Cortex of kidney (tissue), 1 donor: ENCODE measurements around the gene NAALADL2.
"Not testable (repeated sequence)": the region's sequence is repeated elsewhere in the genome, so short reads cannot be mapped to it uniquely, and the experiment has no call there.

Experiments used
- DNase-seq: peaks from one replicate; lab custom pipeline; 2025; lab: John Stamatoyannopoulos, UW

The NAALADL2 gene

DNA sequence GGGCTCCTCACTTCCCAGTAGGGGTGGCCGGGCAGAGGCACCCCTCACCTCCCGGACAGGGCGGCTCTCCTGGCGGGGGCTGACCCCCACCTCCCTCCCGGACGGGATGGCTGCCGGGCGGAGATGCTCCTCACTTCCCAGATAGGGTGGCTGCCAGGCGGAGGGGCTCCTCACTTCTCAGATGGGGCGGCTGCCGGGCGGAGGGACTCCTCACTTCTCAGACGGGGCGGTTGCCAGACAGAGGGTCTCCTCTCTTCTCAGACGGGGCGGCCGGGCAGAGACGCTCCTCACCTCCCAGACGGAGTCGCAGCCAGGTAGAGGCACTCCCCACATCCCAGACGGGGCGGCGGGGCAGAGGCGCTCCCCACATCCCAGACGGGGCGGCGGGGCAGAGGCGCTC lies 273.6 kb downstream of the NAALADL2 start:
- DNase-seq = not testable (repeated sequence)

DNA sequence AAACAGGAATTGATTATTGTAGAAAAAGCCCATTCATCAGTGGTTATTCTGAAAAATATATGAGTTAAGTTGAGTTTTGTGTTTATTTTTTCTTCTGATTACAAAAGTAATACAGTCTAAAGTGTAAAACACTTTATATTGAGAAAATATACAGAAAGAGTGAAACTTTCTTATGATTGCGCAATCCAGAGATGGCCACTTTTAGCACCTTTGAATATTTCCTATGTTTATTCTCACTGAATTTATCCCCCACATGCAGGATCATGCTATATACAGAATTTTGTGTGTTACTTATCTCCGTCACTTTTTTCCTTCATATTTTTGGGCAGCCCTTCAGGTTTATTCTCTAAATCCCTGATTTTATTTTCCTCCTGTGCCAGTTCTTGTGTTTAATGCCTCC lies 285.2 kb downstream of the NAALADL2 start:
- no peak for DNase-seq

DNA sequence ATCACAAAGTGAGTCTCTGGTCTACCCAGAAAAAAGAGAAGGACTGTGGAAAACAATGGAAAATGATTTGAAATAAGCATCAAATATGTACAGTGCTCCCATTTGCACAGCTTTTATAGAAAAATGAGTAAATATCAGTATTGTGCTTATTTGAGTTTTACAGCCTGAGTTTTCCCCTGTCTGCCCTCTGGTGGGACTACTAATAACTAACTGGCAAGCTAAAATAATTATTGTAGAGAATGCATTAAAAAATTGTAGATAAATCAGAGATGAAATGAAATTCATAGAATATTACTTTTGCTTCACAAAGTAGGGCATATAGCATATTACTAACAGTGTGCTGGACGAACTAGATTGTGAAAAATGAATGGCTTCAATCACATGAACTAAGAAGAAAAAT lies 287.1 kb downstream of the NAALADL2 start:
- DNase-seq = no peak

DNA sequence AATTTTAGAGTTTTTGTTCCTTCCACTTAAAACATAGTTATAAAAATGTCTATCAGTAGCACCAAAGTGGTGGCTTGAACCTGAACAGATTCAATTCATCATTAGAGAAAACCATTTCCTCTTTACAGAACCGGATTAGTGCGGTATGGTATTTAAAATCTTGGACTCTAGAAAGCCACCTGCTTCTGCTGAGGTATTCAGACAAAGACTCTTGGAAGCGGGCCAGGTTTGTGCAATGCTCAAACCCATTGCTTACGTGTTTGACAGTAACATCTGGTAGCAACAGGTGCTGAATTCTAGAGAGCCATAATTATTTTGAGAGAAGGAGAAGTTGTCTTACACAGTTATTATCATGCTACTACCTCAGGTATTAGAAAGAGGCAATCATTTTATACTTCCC lies 290.5 kb downstream of the NAALADL2 start:
- DNase-seq = no peak

DNA sequence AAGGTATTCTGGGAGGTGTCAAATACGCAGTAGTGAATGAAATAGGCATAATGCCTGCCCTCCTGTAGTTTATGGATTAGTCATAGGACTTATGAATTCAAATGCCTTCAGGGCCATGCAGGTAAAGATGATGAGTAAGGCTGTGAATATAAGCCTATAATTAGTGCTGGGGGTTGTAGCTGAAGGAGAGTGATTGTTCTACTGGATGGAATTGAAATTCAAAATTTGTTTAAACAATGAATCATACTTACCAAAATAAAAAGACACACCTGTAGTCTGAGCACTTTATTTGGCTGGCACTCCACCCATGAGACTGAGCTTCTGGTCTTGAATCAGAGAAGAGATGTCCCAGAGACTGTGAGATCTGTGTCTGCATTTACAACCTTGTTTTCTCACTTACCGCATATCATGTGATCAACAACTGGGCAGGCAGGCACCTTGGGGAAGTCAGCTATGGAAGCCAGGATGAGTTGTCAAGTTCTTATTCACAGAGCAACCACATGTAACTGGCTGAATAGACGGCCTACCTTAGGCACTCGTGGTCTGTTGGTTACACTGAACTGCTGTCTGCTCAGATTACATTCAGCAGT lies 291.8 kb downstream of the NAALADL2 start:
- DNase-seq = no peak

DNA sequence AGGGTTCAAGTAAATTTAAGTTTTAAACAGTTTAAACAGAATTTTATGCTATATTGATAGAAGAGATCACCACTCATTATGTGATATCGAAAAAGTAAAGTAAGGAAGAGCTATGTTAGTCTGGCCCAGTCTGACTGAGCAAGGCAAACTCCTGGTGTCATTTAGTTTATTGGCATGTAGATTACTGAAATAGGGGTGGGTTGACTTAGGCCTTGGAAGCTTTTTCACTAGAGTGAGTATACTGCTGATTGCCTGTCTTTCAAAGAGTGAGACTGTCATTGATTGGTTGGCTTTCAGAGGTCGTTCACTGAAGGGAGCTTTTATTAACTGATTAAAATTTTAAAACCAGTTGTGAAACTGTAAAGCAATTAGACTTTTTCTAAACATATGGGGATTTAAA lies 294.5 kb downstream of the NAALADL2 start:
- no peak for DNase-seq

DNA sequence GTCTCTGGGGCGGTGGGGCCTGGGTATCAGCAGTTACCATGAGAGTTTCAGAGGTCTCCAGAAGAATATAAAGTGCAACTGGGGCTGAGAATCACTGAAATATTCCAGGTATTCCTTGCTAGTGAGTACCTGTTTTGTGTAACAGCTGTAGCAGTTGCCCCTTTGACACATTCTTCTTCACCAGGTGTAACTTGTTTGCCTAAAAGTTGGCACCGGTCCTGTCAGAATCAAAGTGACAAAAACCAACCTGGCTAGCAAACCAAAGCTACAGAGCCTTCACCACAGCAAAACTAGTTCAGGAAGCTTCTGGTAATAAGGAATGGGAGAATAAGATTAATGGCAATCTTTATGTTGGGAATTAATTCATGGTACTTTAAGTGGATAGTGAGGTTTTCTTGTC lies 296.0 kb downstream of the NAALADL2 start:
- DNase-seq = no peak

DNA sequence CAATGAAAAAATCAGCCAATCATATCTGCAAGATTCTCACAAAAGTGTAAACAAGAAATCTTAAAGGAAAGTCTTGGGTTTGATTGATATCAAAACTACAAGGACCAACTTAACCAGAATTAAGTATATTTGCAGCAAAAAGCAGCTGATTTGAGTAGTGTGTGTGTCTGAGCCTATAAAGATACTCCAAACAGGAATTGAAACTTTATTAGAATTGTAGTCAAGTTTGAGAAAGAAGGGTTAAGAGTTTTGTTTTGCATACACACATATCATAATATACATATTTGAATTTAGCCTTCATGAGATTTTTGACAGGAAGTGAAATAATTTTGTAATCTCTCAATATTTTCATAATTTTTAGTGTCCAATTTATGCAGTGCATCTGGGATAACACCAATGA lies 300.1 kb downstream of the NAALADL2 start:
- no peak for DNase-seq

DNA sequence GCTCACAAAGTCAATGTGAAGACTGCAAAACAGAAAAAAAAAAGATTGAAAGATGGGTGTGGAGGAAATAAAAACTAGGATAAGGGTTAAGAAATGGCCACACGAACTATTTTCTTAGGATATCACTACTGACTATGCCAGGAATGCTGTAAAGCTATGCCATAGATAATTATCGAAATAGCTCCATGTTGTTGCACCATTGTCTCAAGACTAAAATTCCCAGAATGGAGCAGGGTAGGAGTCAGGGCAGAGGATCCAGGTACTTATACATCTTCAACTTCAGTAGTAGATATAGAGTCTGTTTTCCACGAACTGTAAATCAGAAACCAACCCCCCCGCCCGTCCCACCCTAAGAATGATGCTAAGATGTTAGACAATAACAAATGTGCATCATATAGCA lies 302.2 kb downstream of the NAALADL2 start:
- DNase-seq = no peak

DNA sequence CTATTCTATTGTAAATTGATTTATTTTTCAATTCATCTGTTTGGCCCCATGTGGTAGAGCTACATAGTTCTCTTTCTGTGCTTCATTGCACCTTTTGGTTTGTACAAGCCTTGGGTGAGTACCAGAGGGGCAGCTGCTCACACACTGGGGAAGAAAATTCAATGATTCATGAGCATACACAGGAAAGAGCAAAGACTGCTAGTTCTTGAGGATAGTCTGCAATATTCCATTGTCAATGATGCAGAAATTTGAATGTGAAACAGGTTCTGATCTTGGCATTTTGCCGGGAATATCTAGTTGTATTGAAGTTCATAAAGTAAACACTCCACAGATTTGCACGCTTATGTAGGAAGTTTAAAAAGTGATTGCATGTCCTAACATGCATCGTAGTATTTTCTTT lies 304.6 kb downstream of the NAALADL2 start:
- DNase-seq = no peak

DNA sequence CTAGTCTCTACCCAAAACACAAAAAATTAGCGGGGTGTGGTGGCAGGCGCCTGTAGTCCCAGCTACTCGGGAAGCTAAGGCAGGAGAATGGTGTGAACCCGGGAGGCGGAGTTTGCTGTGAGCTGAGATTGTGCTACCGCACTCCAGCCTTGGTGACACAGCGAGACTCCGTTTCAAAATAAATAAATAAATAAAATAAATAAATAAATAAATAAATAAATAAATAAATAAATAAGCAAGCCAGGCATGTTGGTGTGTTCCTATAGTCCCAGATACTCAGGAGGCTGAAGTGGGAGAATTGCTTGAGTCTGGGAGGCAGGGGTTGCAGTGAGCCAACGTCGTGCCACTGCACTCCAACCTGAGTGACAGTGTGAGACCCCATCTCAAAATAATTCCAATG lies 314.0 kb downstream of the NAALADL2 start:
- not testable (repeated sequence) for DNase-seq

DNA sequence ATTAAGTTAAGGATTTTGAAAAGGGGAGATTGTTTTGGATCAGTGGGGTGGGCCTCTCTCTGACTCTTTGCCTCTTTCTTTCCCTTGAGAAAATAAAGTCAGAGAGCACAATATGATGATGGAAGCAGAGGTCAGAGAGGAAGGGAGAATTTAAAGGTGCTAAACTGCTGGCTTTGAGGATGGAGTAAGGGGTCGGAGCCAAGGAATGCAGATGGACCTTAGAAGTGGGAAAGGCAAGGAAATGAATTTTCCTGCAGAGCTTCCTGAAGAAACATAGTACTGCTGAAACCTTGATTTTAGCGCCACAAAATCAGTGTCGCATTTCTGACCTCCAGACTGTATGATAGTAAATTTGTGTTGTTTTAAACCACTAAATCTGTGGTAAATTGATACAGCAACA lies 317.4 kb downstream of the NAALADL2 start:
- DNase-seq = no peak

DNA sequence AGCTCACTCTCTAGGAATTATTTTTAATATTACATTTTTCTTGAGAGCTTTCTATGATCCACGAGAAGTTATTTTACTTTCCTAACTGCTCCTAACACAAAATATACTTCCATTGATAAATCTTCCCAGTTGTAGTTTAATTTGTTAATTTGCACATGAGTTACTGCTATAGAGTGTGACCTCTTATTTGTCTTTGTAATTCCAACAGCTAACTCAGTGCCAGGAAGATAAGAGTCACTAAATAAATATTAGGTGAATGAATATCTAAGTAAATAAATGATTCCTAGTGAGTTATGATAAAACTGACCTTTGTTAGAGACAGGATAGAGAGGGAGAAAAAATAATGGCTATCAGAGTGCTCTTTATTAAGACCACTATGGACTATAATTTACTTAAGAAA lies 319.9 kb downstream of the NAALADL2 start:
- DNase-seq = no peak

DNA sequence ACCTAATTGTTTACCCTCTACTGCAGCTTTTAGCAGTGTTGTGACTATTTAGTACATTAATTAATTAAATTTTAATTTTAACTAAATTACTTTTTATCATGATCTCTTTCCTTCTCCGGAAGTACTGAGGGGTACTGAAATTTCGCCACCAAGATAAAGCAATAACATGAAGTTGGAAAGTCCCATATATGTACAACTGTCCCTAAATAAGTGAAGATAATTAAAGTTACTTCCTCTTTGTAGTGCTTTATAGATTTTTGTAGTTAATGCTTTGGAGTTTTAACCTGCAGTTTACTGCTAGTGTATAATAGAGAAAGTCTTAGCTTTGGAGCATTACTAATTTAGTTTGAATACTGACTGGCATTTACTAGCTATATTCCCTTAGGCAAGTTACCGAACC lies 325.3 kb downstream of the NAALADL2 start:
- DNase-seq = no peak

DNA sequence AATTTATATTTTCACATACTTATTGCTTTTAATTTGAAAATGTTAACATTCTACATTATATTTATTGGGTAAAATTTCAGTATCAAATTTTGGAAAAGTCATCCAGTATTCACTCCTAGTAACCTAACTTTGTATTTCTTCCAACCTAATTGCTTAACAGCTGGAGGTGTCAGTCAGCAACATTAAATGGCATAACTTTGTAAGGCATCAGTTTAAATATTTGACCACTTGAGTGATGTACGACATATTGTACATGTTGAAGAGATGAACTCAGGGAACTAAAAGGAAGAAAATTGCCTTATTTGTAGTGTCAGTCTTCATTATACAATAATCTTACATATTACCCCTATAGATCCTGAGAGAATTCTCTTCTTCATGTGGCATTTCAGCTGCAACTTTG lies 326.8 kb downstream of the NAALADL2 start:
- no peak for DNase-seq

DNA sequence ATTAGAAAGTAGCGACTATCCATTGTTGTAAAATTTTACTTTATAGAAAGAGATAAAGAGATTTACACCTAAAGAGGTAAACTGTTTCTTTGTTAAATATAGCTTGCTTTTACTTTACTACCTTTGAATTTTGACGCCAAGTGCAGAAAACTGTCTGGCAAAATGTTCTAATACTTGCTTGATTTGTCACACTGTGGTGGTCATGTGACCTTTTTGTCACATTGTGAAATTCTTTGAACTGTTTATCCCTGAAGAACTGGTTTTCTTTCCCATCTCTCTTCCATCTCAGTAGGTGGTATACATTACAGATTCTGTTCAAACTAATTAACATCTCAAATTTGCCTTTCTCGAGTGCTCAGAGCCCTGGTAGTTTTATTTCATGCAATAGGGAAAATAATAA lies 327.4 kb downstream of the NAALADL2 start:
- DNase-seq = no peak

DNA sequence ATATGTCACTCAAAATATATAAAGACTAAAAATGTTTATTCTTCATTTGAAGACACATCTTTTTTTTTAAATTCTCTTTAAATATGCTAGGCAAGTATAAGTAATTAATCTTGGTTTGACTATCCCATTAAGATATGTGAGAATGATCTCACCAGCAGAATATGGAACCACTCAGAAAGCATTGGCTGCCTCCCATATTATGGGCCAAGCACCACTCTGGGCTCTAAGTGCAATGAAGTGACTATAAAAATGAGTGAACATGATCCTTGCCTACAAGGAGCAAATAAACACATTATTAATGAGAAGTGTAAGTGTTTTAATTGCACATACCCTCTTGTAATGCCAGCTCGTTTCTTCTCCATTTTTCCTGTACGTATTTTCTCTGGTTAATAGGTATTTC lies 328.5 kb downstream of the NAALADL2 start:
- DNase-seq = no peak

DNA sequence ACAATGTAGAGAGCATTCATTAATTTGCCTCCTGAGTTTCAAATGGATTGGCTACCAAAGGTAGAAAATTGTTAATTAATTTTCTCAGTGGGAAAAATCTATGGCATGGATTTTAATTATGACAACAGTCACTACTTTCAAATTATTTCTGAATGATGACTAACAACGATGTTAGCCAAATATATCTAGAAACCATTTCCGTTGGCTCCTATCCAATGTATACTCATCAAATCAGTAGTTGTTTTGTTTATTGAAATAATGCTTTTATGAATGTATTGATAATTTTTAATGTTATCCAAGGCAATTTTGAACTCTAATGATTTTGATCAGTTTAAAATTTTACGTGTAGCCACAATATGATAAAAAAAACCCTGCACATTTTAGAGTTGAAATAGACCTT lies 333.4 kb downstream of the NAALADL2 start:
- no peak for DNase-seq

DNA sequence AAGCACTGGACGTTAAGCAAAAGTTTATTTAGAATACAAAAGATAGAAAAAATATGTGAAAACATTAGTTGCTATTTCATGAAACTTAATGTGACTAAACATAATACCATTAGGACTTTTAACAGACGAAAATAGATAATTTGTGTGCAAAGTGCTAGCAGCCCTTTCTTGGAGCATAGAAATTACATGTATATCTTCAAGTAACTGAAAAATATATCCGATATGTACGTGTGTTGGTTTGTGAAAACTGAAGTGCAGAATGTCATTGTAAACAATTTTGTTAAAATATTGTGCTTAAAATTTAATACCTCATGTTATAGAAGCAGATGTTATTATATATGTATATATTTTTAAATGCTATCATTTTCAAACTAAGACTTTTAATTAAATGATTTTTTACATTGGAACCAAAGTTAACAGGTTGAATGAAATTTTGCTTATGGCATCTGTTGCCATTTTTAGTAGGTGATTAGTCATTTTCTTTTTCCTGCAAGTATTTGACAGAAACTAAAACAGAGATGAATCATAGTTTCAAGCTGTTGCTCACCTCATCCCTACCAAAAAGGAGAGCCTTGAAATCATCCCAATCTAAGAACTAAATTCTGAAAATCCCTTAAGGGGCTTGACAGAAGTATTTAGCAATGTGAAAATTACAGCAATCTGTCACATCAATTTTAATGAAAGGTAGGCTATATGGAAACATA lies 334.8 kb downstream of the NAALADL2 start:
- DNase-seq = no peak

DNA sequence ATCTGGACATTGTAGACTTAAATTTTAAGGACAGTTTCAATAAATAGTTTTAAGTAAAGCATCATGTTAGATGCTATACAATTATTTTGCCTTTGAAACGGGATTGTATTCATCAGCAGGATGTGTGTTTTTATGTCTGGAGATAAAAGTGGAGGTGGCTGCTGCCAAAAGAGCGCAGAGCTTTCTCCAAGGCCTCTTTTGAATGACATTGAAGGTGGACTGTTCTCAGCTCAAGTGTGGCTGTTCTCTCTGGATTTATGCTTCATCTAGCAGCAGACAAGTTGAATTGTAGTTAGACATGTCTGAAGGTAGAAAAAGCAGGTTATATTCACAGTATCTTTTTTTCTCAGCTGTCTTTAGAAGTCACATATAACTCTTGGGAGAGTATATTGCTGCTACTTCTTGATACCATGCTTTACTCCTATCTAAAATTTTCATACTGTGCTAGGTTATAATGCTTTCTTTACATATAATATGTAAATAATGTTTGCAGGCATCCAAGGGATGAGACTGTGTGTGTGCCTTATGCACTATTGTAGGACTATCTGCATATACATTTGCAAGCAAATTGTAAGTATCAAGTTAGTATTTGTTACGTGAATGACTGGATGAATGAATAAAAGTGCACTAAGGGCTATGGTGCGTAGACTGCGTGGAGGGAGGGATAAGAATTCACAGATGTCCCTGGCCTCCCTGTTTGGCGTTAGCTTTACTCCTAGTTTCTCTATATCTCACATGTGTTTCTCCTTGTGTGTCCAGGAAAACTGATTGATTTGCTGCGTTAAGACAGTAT lies 340.1 kb downstream of the NAALADL2 start:
- no peak for DNase-seq

DNA sequence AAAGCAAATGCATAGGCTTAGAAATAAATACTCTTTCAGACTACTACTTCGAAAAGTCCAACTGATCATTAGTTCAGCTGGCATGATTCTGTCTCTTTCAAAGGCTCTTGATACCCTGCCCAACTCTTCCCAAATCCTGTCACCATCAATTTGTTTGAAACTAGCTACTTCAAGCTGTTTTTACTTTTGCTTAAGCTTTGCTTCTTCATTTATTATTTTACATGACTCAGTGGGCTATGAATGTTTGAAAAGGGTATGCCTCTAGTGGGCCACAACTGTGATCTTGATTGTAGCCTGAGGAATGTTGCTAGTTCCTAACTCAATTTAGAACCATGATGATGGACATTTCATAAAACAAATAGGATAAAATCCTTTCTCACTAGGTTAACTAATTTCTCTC lies 340.8 kb downstream of the NAALADL2 start:
- no peak for DNase-seq

DNA sequence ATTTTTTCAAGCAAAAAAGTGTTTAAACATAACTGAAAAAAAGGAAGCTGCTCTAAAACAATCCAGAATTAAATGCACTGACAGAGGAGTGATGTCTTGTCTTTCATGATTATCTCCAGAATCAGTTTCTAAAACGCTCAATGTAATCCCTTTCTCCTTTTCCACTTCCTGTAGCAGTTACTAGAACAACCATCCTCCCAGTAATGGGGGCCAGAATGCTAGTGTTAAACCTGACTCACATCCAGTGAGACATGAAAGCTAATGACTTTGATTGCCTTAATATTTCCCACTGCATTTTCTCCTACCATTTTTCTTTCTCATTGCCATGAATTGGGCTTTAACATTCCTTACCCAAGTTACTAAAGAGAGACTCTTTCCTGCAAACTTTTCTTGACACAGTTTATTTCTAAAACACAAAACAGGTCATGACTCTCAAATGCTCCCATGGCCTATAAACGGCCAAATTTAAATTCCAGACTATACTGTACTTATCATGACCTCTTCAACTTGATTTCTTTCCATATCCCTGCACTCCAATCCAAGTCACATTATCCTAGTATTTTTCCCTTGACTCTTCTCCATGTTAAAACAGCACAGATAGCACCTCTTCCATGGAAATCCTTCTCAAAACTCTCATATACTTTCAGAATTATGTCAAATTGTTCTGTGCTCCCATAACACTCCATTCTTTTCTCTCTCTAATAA lies 341.4 kb downstream of the NAALADL2 start:
- DNase-seq = no peak

DNA sequence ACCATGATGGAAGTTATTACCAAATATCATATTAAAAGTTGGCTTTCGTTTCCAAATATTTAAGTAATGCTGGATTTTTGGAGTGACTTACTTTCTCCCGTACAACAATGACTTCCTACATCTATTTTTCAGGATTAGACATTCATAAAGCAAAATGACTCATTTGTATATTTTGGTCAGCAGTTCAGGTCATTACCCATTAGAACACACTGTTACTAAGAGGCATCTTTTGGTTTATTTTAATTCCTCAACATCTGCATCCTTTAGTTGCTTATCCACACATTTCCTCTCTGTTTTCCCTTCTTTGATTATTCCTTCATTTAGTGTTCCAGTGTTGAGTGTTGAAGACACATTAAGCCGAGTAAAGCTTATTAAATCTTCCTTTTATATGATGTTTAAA lies 348.2 kb downstream of the NAALADL2 start:
- DNase-seq = no peak
